Measurements from ENCODE around the gene DPCD. TPM values are rescaled to one million over a fixed set of nuclear protein-coding genes. Genes with fewer than 3 reads are reported as not detected.
A peak's percentile ranks its signal among the peaks of the same experiment; 100 is the strongest.

The DPCD gene
- total RNA-seq, 2 experiments from 2014 or later, result 0.31 to 0.96 TPM

- H3K27ac ChIP-seq (ENCODE audit: low read depth in 1 of 2, low read length in 2 of 2), result no peak overlapping the region
- no peaks in the 10 kb centered on the region for H3K27me3 ChIP-seq (ENCODE audit: control insufficient read depth in 1 of 2, insufficient read depth in 2 of 2, low read length in 2 of 2)
- peak overlapping the region; percentile 53 for H3K27ac Mint-ChIP-seq
- peak in 1 of 14 experiments; percentile 10 for DNase-seq
- ChIA-PET CTCF (no interaction called here), POLR2A (no interaction called here)
- H3K36me3 Mint-ChIP-seq (ENCODE audit: low read depth), result peaks cover 48% of the 10 kb centered on the region
- no peaks in the 10 kb centered on the region for H3K4me1 Mint-ChIP-seq (ENCODE audit: low read depth)
- H3K27me3 Mint-ChIP-seq, result no peaks in the 10 kb centered on the region
- no peak for ATAC-seq (ENCODE audit: poor library complexity)
- H3K4me3 ChIP-seq (ENCODE audit: low read length), result no peak overlapping the region
- H3K4me1 ChIP-seq (ENCODE audit: insufficient read depth, low read length), result no peaks in the 10 kb centered on the region
- H3K4me3 Mint-ChIP-seq, result no peak overlapping the region
- no peak for TF ChIP-seq CTCF (IDR thresholded peaks at IDR 0.05)
- intact Hi-C loops (cut with DNase I, micrococcal nuclease), result no loop called here
- H3K9me3 ChIP-seq (ENCODE audit: control insufficient read depth in 1 of 2, insufficient read depth in 1 of 2, low read length in 2 of 2), result no peaks in the 10 kb centered on the region
- no peaks in the 10 kb centered on the region for H3K9me3 Mint-ChIP-seq
- H3K36me3 ChIP-seq (ENCODE audit: insufficient read depth, low read length), result peaks cover 76% of the 10 kb centered on the region
Measured at GRCh38 chr10:101611096-101611905, 23.2 kb downstream of the DPCD start.

GRCh38 chr10:101612086-101612485, 24.0 kb downstream of the DPCD start:
- Histone ChIP-seq H3K36me3 (ENCODE audit: insufficient read depth, low read length) (peaks cover 81% of the 10 kb centered on the region), H3K4me1 (ENCODE audit: insufficient read depth, low read length) (no peaks in the 10 kb centered on the region), H3K27me3 (ENCODE audit: control insufficient read depth in 1 of 2, insufficient read depth in 2 of 2, low read length in 2 of 2) (no peaks in the 10 kb centered on the region), H3K4me3 (ENCODE audit: low read length) (no peak overlapping the region), H3K9me3 (ENCODE audit: control insufficient read depth in 1 of 2, insufficient read depth in 1 of 2, low read length in 2 of 2) (no peaks in the 10 kb centered on the region), H3K27ac (ENCODE audit: low read depth in 1 of 2, low read length in 2 of 2) (no peak overlapping the region)
- Mint-ChIP-seq H3K27ac (no peak overlapping the region), H3K36me3 (ENCODE audit: low read depth) (peaks cover 48% of the 10 kb centered on the region), H3K4me1 (ENCODE audit: low read depth) (no peaks in the 10 kb centered on the region), H3K9me3 (no peaks in the 10 kb centered on the region), H3K4me3 (no peak overlapping the region), H3K27me3 (no peaks in the 10 kb centered on the region)
- no peak for TF ChIP-seq CTCF (IDR thresholded peaks at IDR 0.05)
- ChIA-PET POLR2A (no interaction called here), CTCF (no interaction called here)
- no peak for ATAC-seq (ENCODE audit: poor library complexity)
- DNase-seq, result no peak
- intact Hi-C loops (cut with DNase I, micrococcal nuclease), result no loop called here

GRCh38 chr10:101612872-101613271, 24.8 kb downstream of the DPCD start:
- intact Hi-C loops (cut with DNase I, micrococcal nuclease), result no loop called here
- Histone ChIP-seq H3K4me1 (ENCODE audit: insufficient read depth, low read length) (no peaks in the 10 kb centered on the region), H3K27ac (ENCODE audit: low read depth in 1 of 2, low read length in 2 of 2) (no peak overlapping the region), H3K4me3 (ENCODE audit: low read length) (no peak overlapping the region), H3K9me3 (ENCODE audit: control insufficient read depth in 1 of 2, insufficient read depth in 1 of 2, low read length in 2 of 2) (no peaks in the 10 kb centered on the region), H3K36me3 (ENCODE audit: insufficient read depth, low read length) (peaks cover 82% of the 10 kb centered on the region), H3K27me3 (ENCODE audit: control insufficient read depth in 1 of 2, insufficient read depth in 2 of 2, low read length in 2 of 2) (no peaks in the 10 kb centered on the region)
- ChIA-PET POLR2A (interaction anchor here (0.6 kb wide), 1 partner anchor 129 kb away, joined by 4 read pairs; no protein-coding TSS in a partner anchor), CTCF (no interaction called here)
- no peaks in the 10 kb centered on the region for H3K27me3 Mint-ChIP-seq
- peaks cover 54% of the 10 kb centered on the region for H3K36me3 Mint-ChIP-seq (ENCODE audit: low read depth)
- no peak overlapping the region for H3K4me3 Mint-ChIP-seq
- DNase-seq (no peak), ATAC-seq (ENCODE audit: poor library complexity) (no peak)
- H3K9me3 Mint-ChIP-seq, result no peaks in the 10 kb centered on the region
- no peaks in the 10 kb centered on the region for H3K4me1 Mint-ChIP-seq (ENCODE audit: low read depth)
- no peak for TF ChIP-seq CTCF (IDR thresholded peaks at IDR 0.05)
- H3K27ac Mint-ChIP-seq, result no peak overlapping the region

All from CD4-positive, alpha-beta T cell (primary cell).